ENCODE results near the gene ELOVL3. TPM values are rescaled to one million over a fixed set of nuclear protein-coding genes. Genes with fewer than 3 reads are reported as not detected.

Gene ELOVL3
- total RNA-seq, 4 donors from 2014 or later = 1.3 to 3.6 (median 3.2) TPM

DNA sequence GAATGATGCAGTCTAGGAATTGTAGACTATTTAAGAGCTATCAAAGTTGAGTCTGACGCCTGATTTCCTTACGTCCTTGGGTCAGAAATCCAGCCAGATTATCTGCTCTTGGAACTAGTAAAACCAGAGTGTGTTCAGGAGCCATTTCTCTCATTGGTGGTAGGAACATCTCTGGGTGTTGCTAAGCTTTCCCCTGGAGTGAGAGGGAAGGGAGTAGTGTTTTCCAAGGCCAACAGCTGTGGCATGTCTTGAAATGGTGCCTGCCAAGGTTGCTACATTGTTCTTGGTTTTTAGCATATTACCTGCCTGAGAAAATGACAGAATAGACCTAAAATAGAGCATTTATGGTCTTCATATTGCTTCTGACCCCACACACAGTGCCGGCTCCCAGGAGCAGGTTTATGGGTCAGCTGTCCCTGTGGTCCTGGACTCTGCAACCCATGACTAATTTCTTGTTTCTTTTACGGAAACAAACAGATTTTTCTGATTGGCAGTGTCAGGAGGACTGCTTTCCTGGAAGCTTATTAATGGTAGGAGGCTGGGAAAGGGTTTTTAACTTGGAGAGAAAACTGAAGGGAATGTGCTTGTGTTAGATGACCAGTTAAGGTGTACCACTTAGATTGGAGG, 36.8 kb downstream of the ELOVL3 start:
- TF ChIP-seq, protein P1, sequence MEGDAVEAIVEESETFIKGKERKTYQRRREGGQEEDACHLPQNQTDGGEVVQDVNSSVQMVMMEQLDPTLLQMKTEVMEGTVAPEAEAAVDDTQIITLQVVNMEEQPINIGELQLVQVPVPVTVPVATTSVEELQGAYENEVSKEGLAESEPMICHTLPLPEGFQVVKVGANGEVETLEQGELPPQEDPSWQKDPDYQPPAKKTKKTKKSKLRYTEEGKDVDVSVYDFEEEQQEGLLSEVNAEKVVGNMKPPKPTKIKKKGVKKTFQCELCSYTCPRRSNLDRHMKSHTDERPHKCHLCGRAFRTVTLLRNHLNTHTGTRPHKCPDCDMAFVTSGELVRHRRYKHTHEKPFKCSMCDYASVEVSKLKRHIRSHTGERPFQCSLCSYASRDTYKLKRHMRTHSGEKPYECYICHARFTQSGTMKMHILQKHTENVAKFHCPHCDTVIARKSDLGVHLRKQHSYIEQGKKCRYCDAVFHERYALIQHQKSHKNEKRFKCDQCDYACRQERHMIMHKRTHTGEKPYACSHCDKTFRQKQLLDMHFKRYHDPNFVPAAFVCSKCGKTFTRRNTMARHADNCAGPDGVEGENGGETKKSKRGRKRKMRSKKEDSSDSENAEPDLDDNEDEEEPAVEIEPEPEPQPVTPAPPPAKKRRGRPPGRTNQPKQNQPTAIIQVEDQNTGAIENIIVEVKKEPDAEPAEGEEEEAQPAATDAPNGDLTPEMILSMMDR (IDR thresholded peaks at IDR 0.05; ENCODE audit: low read depth) = no peak

DNA sequence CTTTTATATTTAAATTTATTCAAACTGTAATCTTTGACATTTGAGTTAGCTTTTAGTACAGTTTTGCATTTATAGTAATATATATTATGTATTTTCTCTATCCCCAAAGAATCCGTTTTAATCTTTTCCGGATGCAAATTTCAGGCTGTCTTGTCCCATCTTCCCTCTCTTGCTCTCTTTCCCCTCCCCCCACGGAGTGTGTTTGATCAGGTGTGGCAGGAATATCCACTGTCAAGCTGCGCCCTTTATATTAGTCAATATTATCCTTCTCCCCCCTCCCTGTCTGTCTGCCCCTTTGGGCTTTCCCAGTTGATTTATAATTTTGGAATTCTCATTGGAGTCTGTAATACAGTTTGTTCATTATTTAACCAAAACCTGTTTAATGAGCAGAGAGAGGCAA, 38.3 kb downstream of the ELOVL3 start:
- TF ChIP-seq, protein P1 (IDR thresholded peaks at IDR 0.05; ENCODE audit: low read depth) = no peak

- TF ChIP-seq, protein P1 (IDR thresholded peaks at IDR 0.05; ENCODE audit: low read depth) = no peak
Observed at GRCh38 chr10:102266670-102267069, 40.6 kb downstream of the ELOVL3 start.

- TF ChIP-seq, protein P1 (IDR thresholded peaks at IDR 0.05; ENCODE audit: low read depth) = no peak
Observed at GRCh38 chr10:102267748-102268147, 41.6 kb downstream of the ELOVL3 start.

- TF ChIP-seq, protein P1 (IDR thresholded peaks at IDR 0.05; ENCODE audit: low read depth) = no peak
Observed at GRCh38 chr10:102268375-102268888, 42.3 kb downstream of the ELOVL3 start.

DNA sequence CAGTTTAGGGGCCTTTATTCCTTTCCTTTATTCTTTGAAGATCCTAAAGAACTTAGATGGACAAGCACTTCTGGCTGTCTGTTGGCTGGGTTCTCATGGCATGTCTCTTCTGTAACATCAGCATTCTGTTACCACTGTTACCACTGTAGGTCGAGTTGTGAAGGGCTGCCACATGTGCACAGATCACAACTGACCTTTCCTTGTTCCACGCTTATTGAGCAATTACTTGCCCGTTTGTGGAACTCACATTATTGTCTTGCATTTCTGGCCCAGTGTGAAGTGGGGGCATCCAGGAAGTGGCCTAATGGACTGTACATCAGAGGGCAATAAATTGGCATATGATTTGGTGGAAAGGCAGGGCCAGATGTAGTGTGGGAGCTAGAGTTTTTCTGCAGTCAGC, 42.9 kb downstream of the ELOVL3 start:
- TF ChIP-seq, protein P1 (IDR thresholded peaks at IDR 0.05; ENCODE audit: low read depth) = no peak

DNA sequence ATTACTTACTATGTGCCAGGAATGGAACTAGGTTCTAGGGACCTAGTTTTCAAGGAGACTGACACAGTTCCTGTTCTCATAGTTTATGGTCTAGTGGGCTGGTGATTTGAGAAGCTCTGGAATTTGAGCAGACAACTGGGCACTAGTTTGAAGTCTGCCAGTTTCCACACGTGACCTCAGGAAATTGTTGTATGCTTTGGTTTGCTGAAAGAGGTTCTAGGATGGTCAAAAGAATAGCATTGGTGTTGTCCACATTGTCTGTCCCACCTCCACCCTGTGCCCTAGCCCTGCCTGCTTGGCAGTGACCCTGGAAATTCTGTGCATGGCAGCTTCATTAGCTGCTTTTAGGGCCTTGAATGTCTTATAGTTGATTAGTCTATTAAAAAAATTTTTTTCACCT, 48.0 kb downstream of the ELOVL3 start:
- TF ChIP-seq, protein P1 (IDR thresholded peaks at IDR 0.05; ENCODE audit: low read depth) = no peak

All from subcutaneous adipose tissue (tissue), 4 donors.